Lower leg skin (tissue), 4 donors: ENCODE results near the gene SLC25A27. TPM values are rescaled to one million over a fixed set of nuclear protein-coding genes. Genes with fewer than 3 reads are reported as not detected.

Experiments
- DNase-seq, 2 donors: peaks; one replicate each; pipeline ENCODE4 v3.0.0-alpha.2; 2019; ENCODE audit warnings: low spot score in 2 of 2
- H3K4me3 ChIP-seq: fragments of 200-600 bp; sonication (generic); 2 replicates; pipeline ENCODE4 v1.5.1; 2017; ENCODE audit warnings: mild to moderate bottlenecking, low read depth; ENCODE audit not compliant: poor library complexity, severe bottlenecking
- POLR2A ChIP-seq, 2 donors: fragments of 450-650 bp; IDR thresholded peaks; one replicate each; pipeline ENCODE4 v1.6.1; 2016 to 2017; ENCODE audit warnings: antibody characterized with exemption in 2 of 2, mild to moderate bottlenecking in 1 of 2, moderate library complexity in 1 of 2
- WGBS, 2 donors: methylation state at CpG; one replicate each; pipeline ENCODE4 v1.1.5; 2018; 5-methylcytosine and 5-hydroxymethylcytosine counted together
- intact Hi-C: fragments of 100-400 bp; cut with DNase I; formaldehyde crosslinking; loops from one replicate; pipeline ENCODE4 v1.15.0; 2023; ENCODE audit warnings: low total_unique reads
- total RNA-seq, 4 donors: library from RNA; depleted of rRNA; stranded (reverse); fragments of >200 nt; gene quantifications; one replicate each; pipeline ENCODE4 v1.1.0, GENCODE V29; 2016
- TF ChIP-seq, protein P1 (sequence below), 3 donors: fragments of 450-650 bp; IDR thresholded peaks; one replicate each; pipeline ENCODE4 v1.5.1; 2016; ENCODE audit warnings: antibody characterized with exemption in 3 of 3, mild to moderate bottlenecking in 3 of 3, moderate library complexity in 2 of 3

The SLC25A27 gene
- total RNA-seq, 4 donors from 2014 or later, result 17.0 to 21.4 (median 18.8) TPM

DNA sequence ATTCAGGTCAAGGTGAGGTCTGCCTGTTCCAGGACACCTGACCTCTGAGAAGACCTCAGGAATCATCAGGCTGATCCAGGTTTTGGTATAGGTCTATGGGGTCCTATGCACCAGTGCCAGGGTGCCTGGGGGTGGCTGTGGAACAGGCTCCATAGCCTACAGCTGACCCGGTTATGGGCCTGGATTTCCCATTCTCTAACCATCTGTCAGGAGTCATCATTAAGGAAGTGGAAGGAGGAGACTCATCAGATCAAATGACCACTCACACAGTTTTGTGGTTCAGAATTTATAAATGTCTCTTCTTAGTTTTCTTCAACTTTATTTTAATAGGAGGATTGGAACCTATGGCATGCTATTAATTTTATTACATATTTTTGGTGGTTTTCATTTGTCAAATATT lies 67.6 kb downstream of the SLC25A27 start:
- intact Hi-C loops, result no loop called here
- WGBS, 2 donors, result 81 to 94% methylated on average over 1 of the region's 1 CpG
- no peak overlapping the region for H3K4me3 ChIP-seq
- no peak for DNase-seq
- TF ChIP-seq, protein P1, sequence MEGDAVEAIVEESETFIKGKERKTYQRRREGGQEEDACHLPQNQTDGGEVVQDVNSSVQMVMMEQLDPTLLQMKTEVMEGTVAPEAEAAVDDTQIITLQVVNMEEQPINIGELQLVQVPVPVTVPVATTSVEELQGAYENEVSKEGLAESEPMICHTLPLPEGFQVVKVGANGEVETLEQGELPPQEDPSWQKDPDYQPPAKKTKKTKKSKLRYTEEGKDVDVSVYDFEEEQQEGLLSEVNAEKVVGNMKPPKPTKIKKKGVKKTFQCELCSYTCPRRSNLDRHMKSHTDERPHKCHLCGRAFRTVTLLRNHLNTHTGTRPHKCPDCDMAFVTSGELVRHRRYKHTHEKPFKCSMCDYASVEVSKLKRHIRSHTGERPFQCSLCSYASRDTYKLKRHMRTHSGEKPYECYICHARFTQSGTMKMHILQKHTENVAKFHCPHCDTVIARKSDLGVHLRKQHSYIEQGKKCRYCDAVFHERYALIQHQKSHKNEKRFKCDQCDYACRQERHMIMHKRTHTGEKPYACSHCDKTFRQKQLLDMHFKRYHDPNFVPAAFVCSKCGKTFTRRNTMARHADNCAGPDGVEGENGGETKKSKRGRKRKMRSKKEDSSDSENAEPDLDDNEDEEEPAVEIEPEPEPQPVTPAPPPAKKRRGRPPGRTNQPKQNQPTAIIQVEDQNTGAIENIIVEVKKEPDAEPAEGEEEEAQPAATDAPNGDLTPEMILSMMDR (IDR thresholded peaks at IDR 0.05), result no peak
- no peak for TF ChIP-seq POLR2A (IDR thresholded peaks at IDR 0.05)

Other genes with a start within 250 kb of the SLC25A27 start
- gene RCAN2, start 161.5 kb upstream of the SLC25A27 start, total RNA-seq, result 10 to 100 TPM in 2 of 4 donors, 1 to 10 TPM in 2; 3.7 to 18.7 (median 12.8) TPM
- 10 to 100 TPM; 22.6 to 38.2 (median 34.3) TPM for gene CYP39A1, start 157 bp upstream of the SLC25A27 start, total RNA-seq
- under 1 TPM; 0.21 to 0.59 (median 0.32) TPM for gene TDRD6, start 34.9 kb downstream of the SLC25A27 start, total RNA-seq
- 1 to 10 TPM in 3 of 4 donors, under 1 TPM in 1; 0.61 to 7.1 (median 2.0) TPM for gene PLA2G7, start 82.4 kb downstream of the SLC25A27 start, total RNA-seq
- gene ANKRD66, start 94.0 kb downstream of the SLC25A27 start, total RNA-seq, result not detected
- not detected for gene MEP1A, start 140.4 kb downstream of the SLC25A27 start, total RNA-seq